Parathyroid adenoma (tissue), 2 donors: ENCODE measurements around the gene CNTNAP2.

Source experiments
- H2AFZ ChIP-seq: fragments of 300-600 bp; sonication (generic); one replicate; pipeline ENCODE4 v1.7.0; 2017; ENCODE audit warnings: antibody characterized with exemption, mild to moderate bottlenecking
- H3K27ac ChIP-seq: fragments of 300-600 bp; sonication (generic); one replicate; pipeline ENCODE4 v1.7.0; 2017
- H3K27me3 ChIP-seq: fragments of 300-600 bp; sonication (generic); one replicate; pipeline ENCODE4 v1.7.0; 2017; ENCODE audit warnings: low read length; ENCODE audit not compliant: control insufficient read depth, insufficient read depth
- H3K36me3 ChIP-seq: fragments of 300-600 bp; sonication (generic); one replicate; pipeline ENCODE4 v1.7.0; 2017; ENCODE audit warnings: low read length; ENCODE audit not compliant: control insufficient read depth, insufficient read depth
- H3K4me1 ChIP-seq: fragments of 300-600 bp; sonication (generic); one replicate; pipeline ENCODE4 v1.7.0; 2017; ENCODE audit warnings: control low read depth
- H3K4me2 ChIP-seq: fragments of 300-600 bp; sonication (generic); one replicate; pipeline ENCODE4 v1.7.0; 2017; ENCODE audit warnings: low read length
- H3K4me3 ChIP-seq: fragments of 300-600 bp; sonication (generic); one replicate; pipeline ENCODE4 v1.7.0; 2017; ENCODE audit warnings: low read depth, low read length
- H3K79me2 ChIP-seq: fragments of 300-600 bp; sonication (generic); one replicate; pipeline ENCODE4 v1.7.0; 2017; ENCODE audit warnings: control low read depth
- H3K9ac ChIP-seq: fragments of 300-600 bp; sonication (generic); one replicate; pipeline ENCODE4 v1.7.0; 2017; ENCODE audit warnings: mild to moderate bottlenecking
- H3K9me3 ChIP-seq: fragments of 300-600 bp; sonication (generic); one replicate; pipeline ENCODE4 v1.7.0; 2017; ENCODE audit warnings: low read length; ENCODE audit not compliant: control insufficient read depth
- TF ChIP-seq, protein P1 (sequence below): fragments of 300-600 bp; sonication (generic); IDR thresholded peaks from one replicate; pipeline ENCODE4 v1.7.0; 2017; ENCODE audit warnings: antibody characterized with exemption, mild to moderate bottlenecking
- donor health status: primary hyperparathyroidism.

The CNTNAP2 gene

DNA sequence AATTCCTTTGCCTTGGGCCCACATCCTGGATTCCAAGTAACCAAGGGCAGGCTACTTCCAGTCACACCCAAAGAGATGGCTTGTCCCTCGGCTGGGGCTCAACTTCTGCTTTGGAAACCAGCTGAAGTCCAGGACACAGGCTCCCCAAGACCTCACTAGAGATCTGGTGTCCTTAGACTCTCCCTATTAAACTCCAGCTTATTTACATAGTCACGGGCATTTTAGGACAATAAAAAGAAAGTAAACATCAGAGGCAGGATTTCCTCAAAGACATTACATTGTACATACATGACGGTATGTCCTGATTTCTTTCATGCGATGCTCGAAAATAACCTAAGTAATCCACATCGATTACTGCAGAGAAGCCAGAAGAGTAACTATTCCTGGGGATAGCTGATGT, 2012.4 kb downstream of the CNTNAP2 start:
- no peak overlapping the region for H3K9ac ChIP-seq
- TF ChIP-seq, protein P1, sequence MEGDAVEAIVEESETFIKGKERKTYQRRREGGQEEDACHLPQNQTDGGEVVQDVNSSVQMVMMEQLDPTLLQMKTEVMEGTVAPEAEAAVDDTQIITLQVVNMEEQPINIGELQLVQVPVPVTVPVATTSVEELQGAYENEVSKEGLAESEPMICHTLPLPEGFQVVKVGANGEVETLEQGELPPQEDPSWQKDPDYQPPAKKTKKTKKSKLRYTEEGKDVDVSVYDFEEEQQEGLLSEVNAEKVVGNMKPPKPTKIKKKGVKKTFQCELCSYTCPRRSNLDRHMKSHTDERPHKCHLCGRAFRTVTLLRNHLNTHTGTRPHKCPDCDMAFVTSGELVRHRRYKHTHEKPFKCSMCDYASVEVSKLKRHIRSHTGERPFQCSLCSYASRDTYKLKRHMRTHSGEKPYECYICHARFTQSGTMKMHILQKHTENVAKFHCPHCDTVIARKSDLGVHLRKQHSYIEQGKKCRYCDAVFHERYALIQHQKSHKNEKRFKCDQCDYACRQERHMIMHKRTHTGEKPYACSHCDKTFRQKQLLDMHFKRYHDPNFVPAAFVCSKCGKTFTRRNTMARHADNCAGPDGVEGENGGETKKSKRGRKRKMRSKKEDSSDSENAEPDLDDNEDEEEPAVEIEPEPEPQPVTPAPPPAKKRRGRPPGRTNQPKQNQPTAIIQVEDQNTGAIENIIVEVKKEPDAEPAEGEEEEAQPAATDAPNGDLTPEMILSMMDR, result no peak
- no peaks in the 10 kb centered on the region for H3K27me3 ChIP-seq
- no peak overlapping the region for H3K4me2 ChIP-seq
- H3K4me3 ChIP-seq, result no peak overlapping the region
- no peak overlapping the region for H3K27ac ChIP-seq
- H3K36me3 ChIP-seq, result no peaks in the 10 kb centered on the region
- H3K9me3 ChIP-seq, result no peaks in the 10 kb centered on the region
- no peaks in the 10 kb centered on the region for H3K79me2 ChIP-seq
- no peak overlapping the region for H2AFZ ChIP-seq
- no peaks in the 10 kb centered on the region for H3K4me1 ChIP-seq

DNA sequence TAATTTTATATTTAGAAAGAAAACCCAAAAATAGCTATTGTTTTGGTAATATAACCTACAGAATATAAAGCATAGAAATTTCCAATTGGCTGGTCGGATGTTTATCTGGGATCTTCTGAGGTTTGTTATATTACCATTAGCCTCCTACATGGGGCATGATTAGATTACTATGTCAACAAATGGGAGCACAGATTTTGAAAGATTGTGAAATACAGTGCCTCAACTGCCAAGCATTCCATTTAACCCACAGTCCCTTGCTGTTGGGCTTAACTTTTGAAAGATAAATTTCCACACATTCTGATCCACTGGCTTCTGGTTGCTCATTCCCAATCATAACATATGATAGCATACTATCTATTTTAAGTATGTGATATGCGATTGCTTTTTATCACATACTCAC, 2018.5 kb downstream of the CNTNAP2 start:
- Histone ChIP-seq H3K27me3 (no peaks in the 10 kb centered on the region), H3K9me3 (no peaks in the 10 kb centered on the region), H3K4me2 (no peak overlapping the region), H2AFZ (no peak overlapping the region), H3K4me1 (no peaks in the 10 kb centered on the region), H3K36me3 (no peaks in the 10 kb centered on the region), H3K79me2 (no peaks in the 10 kb centered on the region), H3K4me3 (no peak overlapping the region), H3K9ac (no peak overlapping the region), H3K27ac (no peak overlapping the region)
- TF ChIP-seq, protein P1, result no peak

DNA sequence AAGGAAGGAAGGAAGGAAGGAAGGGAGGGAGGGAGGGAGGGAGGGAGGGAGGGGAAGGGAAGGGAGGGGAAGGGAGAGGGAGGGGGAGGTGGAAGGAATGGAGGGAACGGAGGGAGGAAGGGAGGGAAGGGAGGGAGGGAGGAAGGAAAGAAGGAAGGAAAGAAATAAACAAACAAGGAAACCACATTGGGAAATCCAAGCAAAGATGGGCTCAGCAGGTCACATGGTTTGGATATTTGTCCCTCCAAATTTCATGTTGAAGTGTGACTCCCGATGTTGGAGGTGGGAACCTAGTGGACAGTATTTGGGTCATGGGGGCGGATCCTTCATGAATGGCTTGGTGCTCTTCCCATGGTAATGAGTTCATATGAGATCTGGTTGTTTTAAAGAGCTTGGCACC, 2019.4 kb downstream of the CNTNAP2 start:
- no peak overlapping the region for H2AFZ ChIP-seq
- H3K9me3 ChIP-seq, result no peaks in the 10 kb centered on the region
- no peaks in the 10 kb centered on the region for H3K36me3 ChIP-seq
- TF ChIP-seq, protein P1, result no peak
- no peaks in the 10 kb centered on the region for H3K27me3 ChIP-seq
- H3K9ac ChIP-seq, result no peak overlapping the region
- H3K27ac ChIP-seq, result no peak overlapping the region
- no peaks in the 10 kb centered on the region for H3K79me2 ChIP-seq
- no peak overlapping the region for H3K4me3 ChIP-seq
- no peaks in the 10 kb centered on the region for H3K4me1 ChIP-seq
- H3K4me2 ChIP-seq, result no peak overlapping the region

DNA sequence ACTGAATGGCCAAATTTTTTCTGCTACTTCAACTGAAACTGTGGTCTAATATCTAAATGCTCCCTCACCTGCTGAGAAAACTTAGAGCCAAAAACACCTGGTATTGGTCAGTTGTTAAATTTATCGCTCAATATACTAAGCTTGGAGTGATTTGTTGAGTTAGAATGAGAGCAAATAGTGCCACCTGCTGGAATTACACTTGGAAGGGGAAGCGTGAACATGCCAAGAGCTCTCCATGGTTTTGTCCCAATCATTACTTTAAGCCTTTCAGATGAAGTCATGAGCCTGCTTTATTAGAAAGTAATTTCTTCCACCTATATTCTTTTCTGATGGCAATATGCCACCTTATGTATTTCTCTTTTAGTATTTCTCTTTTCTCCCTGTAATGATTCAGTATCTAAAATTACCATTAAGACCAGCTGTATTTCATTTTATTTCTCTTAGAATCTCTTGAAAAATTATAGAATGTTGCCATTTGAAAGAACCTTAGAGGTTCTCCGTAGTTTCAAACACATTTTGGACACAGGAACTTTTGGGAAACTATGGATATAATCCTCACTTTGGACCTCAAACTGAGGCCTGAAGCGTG, 2026.2 kb downstream of the CNTNAP2 start:
- no peaks in the 10 kb centered on the region for H3K27me3 ChIP-seq
- no peak overlapping the region for H3K9ac ChIP-seq
- no peaks in the 10 kb centered on the region for H3K9me3 ChIP-seq
- H3K4me3 ChIP-seq, result no peak overlapping the region
- no peaks in the 10 kb centered on the region for H3K79me2 ChIP-seq
- TF ChIP-seq, protein P1, result no peak
- H3K27ac ChIP-seq, result no peak overlapping the region
- H3K4me1 ChIP-seq, result no peaks in the 10 kb centered on the region
- no peak overlapping the region for H3K4me2 ChIP-seq
- H2AFZ ChIP-seq, result no peak overlapping the region
- H3K36me3 ChIP-seq, result no peaks in the 10 kb centered on the region

DNA sequence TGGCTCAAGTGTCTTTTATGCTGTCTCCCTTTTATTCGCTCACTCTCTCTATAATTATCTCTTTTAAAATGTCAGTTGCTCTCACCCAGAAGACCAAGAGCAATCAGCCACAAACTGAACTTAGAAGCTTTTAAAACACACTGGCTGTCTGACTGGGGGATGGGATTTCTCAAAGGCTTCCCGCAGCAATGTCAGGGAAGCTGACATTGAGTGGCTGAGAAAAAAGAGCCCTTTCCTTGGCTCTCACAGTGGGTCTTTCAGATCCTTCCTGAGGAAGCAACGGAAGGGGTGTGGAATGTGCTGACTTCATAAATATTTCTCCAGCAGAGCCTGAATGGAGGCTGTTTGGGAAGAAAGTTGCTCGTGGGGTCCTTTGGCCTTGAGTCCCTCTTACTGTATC, 2028.2 kb downstream of the CNTNAP2 start:
- Histone ChIP-seq H3K27me3 (no peaks in the 10 kb centered on the region), H3K9me3 (no peaks in the 10 kb centered on the region), H2AFZ (no peak overlapping the region), H3K36me3 (no peaks in the 10 kb centered on the region), H3K4me1 (no peaks in the 10 kb centered on the region), H3K79me2 (no peaks in the 10 kb centered on the region), H3K4me2 (no peak overlapping the region), H3K27ac (no peak overlapping the region), H3K4me3 (no peak overlapping the region), H3K9ac (no peak overlapping the region)
- TF ChIP-seq, protein P1, result no peak
